Measurements from ENCODE around the gene SAMD4B.
"Not testable (repeated sequence)": the region's sequence is repeated elsewhere in the genome, so short reads cannot be mapped to it uniquely, and the experiment has no call there.

The SAMD4B gene

DNA sequence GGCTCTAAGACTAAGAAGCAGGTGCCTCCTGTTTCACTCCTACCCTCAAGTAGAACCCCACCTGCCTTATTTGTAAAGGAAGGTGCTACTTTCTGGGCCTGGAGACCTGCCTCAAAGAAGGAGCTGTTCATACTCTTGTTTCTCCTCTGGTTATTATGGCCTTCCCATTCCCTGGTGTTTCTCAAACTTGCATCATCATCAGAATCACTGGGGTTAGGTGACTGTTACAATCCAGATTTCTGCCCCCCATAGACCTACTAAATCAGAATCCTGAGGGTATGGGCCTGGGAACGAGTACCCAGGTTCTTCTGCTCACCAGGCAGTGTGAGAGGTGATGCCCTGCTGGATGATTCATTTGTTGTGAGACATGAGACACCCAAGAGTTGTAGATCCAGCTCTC is 18.4 kb downstream of the SAMD4B start:
- FAIRE-seq (no peak), DNase-seq (ENCODE audit: extremely low spot score, insufficient read length, low read depth) (no peak)

DNA sequence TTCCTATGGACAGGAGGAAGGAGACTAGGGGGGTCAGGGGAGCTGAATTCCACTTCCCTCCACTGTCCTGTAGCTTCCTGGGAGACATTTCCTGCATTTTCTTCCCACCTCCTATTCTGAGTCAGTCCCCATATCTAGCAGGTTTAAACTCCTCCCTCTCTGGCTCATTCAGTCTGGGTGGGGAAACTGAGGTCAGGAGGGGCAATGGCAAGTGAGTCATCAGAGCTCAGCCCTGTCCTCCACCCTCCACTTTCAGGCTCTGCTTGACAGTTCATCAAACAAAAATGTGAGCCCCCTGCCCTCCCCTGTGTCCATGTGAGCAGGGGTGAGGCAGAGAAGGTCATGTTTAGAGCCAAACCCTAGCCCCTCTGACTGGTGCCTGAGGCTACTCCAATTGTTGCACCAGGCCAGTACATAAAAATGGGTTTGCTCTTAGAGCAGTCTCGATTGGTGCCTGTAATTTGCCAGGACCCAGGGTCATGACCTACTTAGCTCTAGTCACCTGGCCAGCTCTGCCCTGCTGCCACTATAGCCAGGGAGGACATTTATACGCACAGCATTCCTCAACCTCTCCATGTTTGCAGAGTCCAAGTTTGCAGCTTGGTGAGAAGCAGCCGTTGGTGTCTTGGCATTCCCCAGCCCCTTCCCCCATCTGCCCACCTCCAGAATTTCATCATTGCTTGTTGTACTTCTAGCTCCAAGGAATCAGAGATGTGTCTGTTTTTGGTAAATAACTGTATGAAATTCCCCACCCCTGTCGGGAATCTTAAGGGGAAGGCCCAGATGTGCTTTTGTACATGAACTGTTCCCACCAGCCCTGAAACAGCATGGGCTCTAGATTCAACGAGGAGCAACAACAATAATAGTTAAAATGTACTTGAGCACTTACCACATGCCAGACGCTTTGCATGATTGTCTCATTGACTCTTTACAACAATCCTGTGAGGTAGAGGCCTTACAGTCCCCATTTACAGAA is 20.7 kb downstream of the SAMD4B start:
- no peak for FAIRE-seq
- no peak for DNase-seq (ENCODE audit: extremely low spot score, insufficient read length, low read depth)

- FAIRE-seq (no peak), DNase-seq (ENCODE audit: extremely low spot score, insufficient read length, low read depth) (no peak)
Measured at GRCh38 chr19:39363901-39364457, 21.8 kb downstream of the SAMD4B start.

- FAIRE-seq (no peak), DNase-seq (ENCODE audit: extremely low spot score, insufficient read length, low read depth) (no peak)
Measured at GRCh38 chr19:39365531-39365930, 23.3 kb downstream of the SAMD4B start.

DNA sequence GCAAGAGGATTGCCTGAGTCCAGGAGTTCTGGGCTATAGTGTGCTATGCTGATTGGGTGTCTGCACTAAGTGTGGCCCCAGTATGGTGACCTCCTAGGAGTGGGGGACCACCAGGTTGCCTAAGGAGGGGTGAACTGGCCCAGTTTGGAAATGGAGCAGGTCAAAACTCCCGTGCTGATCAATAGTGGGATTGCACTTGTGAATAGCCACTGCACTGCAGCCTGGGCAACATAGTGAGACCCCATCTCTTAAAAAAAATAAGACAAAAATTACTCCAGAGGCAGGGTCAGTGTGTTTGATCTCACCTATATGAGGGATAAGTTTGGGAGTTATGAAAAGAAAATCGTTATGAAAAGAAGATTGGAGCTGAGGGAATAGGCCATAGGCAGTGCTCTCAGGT is 27.0 kb downstream of the SAMD4B start:
- DNase-seq (ENCODE audit: extremely low spot score, insufficient read length, low read depth) (no peak), FAIRE-seq (no peak)

DNA sequence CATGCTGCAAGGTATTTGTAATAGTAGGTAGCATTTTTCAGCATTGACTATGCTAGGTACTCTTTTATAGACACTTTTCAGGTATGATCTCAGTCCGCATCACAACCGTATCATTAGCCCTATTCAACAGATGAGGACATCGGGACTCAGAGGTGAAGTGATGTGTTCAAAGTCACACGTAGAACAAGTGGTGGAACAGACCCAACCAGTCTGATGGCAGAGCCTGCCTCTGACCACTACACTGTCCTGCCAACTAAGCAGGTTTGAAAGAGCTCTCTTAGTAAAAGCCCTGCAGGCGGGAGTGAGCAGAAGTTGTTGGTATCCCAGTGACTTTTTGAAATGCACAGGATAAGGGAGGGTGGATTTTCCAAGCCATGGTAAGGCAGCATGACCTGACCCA is 28.5 kb downstream of the SAMD4B start:
- FAIRE-seq (no peak), DNase-seq (ENCODE audit: extremely low spot score, insufficient read length, low read depth) (no peak)

DNA sequence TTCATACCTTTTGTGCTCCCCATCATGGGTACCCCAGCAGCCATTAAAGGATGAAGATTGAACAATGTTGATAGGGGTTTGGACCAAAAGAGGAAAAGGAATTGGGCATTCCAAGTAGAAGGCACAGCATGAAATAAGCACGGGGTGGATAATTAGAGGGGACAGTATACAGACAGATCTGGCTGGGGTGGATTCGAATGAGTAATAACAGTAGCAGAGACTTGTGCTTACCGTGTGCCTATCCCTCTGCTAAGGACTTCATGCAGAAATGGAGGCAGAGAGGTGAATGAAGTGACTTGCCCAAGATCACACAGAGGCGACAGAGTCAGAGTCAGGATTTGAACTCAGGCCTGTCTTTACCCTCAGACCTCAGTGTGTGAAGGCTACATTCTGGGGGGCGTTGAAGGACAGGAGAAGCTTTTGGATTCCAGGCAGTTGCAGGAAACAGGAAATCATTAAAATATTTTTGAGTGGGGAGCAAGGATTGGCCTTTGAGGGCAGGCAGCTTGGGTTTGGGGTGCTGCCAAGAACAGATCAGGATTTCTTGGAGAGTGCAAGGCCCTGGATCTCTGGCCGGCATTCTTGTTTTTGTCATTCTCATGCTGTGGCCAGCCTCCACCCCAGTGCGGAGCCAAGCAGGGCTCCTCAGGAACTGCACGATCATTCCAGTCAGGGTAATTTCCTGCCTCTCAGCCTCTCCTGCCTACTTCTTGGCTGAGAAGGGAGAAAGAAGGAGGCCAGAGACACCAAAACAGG is 30.0 kb downstream of the SAMD4B start:
- FAIRE-seq (no peak), DNase-seq (ENCODE audit: extremely low spot score, insufficient read length, low read depth) (no peak)

DNA sequence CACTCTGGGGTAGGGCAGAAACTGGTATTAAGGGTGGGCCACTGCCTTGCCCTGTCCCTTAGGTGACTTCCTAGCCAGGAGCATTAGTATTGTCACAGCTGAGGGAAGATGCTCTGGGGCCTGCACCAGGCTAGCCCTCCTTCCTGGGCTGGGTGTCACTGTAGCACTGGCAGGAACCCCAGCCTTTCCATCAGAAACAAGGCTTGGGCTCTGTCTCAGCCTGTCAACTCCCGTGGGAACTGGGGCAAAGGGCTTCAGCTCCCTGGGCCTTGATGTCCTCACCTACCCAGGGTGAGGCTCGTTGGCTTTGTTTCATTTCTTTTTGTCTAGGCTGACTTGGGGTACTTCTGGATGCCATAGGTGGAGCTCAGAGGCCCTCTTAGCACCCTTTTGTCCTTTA is 30.7 kb downstream of the SAMD4B start:
- DNase-seq (ENCODE audit: extremely low spot score, insufficient read length, low read depth) (no peak), FAIRE-seq (no peak)

DNA sequence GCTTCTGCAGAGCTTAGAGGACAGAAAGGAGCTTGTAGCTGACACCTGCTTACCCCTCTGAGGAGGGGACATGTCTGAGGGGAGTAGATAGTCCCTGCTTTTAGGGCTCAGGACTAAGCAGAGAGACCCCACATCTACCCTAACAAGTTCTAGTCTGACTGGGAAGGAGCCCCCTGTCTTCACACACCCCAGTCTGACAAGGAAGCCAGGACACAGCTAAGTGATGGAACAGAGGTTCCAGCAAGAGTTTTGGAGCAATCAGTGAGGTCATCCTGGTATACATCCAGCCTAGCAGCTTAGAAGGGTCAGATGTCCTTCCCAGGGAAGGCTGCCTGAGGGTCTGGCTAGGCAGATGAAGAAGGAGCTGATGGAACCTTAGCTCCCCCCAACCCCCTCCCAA is 33.7 kb downstream of the SAMD4B start:
- DNase-seq (ENCODE audit: extremely low spot score, insufficient read length, low read depth): no peak
- FAIRE-seq: no peak

- FAIRE-seq (no peak), DNase-seq (ENCODE audit: extremely low spot score, insufficient read length, low read depth) (no peak)
Measured at GRCh38 chr19:39377373-39378362, 35.4 kb downstream of the SAMD4B start.

DNA sequence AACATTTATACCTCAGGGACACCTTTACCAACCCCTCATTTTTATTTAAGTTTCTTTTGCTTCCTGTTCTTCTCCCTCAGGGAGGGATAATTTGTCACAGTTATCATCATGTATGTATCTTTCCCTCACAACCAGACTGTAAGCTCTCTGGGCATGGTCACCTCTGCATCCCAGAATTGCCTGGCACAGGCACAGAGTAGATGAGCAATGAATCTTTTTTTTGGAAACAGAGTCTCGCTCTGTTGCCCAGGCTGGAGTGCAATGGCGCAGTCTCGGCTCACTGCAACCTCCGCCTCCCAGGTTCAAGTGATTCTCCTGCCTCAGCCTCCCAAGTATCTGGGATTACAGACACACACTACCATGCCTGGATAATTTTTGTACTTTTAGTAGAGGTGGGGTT is 37.1 kb downstream of the SAMD4B start:
- FAIRE-seq; DNase-seq (ENCODE audit: extremely low spot score, insufficient read length, low read depth): not testable (repeated sequence)

DNA sequence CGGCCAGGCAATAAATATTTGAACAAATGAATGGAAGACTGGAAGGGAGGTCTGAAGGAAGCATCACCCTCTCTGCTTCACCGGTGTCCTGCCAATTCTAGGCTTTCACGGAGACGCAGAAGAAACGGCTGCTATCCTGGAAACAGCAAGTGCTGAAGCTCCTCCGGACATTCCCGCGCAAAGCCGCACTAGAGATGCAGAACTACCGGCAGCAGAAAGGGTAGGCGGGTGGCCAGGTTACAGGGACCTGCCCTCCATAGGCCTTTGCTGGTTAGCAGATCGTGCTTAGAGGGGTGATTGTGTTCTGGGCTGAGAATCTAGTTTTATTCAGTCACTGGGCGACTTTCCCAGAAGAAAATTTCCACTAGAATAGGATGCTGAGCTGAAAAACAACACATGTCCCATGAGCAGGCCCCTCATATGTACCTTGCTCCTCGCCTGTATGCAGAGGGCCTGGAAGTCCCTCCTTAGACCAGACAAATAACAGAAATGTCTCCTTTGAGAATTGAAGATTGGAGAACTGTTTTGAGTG is 37.7 kb downstream of the SAMD4B start:
- FAIRE-seq: no peak
- DNase-seq (ENCODE audit: extremely low spot score, insufficient read length, low read depth): no peak

DNA sequence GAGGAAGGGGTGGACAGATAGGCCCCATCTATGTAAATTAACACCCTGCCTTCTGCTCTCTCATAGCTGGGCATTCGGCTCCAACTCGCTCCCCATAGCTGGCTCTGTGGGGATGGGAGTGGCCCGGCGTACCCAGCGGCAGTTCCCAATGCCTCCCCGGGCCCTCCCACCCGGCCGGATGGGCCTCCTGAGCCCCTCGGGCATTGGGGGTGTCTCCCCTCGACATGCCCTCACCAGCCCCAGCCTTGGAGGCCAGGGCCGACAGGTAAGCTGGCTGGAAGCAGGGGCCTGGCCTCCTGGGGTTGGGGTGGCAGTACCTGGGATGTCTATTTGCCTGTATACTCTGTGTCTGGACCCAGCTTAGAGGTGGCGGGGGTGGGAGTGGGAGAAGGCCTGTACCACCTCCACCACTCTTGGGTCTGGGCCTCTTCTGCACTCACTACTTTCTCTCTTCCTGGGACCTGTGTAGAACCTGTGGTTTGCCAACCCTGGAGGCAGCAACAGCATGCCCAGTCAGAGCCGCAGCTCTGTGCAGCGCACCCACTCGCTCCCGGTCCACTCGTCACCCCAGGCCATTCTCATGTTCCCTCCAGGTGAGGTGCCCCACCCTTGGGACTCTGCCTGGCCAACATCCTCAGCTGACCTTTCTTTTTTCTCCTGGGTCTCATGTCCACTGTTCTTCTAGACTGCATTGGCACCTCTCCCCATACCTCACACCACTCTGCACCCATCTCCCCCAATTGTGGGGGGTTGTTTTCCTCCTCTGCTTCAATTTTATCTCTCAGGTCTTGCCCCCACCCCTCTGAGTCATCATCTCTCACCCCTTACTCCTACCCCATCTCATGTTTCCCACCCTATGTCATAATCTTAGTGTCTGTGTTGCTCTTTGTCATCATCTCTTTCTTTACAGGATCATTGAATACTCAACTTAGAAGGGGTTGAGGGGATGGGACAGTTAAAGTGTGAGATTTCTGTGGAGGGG is 38.6 kb downstream of the SAMD4B start:
- FAIRE-seq: no peak
- no peak for DNase-seq (ENCODE audit: extremely low spot score, insufficient read length, low read depth)

- DNase-seq (ENCODE audit: extremely low spot score, insufficient read length, low read depth) (no peak), FAIRE-seq (no peak)
Measured at GRCh38 chr19:39381910-39382611, 39.8 kb downstream of the SAMD4B start.

DNA sequence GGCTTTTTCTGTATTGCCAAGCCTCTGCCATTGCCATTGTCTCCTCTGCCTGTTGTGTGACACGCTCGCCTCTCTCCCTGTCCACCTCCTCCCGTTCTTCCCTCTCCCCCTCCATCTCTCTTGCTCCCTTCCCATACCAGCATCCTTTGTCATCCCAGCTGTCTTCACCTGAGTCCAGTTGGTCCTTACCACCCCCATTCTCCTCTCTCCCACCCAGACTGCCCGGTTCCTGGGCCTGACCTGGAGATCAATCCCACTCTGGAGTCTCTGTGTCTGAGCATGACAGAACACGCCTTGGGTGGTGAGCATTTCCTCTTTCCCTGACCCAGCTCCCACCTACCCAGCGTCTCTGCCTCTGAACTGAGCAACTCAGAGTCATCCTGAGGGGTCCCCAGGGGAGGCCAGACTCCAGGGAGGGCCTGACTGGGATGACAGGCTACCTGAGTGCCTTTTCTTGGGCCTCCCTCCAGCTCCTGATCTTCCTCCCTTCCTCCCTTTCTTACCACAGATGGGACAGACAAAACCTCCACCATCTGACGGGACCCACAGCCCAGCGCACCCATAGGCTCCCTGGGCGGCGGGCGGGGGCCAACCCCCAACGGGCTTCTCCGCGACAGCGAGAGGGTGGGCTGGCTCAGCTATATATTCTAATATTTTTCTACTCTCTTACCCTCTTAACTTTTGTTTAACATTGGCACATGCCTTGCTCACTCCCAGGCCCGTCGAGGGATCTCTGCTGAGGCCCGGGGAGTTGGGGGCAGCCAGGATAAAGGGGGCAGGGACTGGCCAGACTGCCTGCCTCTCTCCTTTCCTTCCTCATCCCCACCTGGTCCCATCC is 41.0 kb downstream of the SAMD4B start:
- FAIRE-seq (no peak), DNase-seq (ENCODE audit: extremely low spot score, insufficient read length, low read depth) (no peak)

DNA sequence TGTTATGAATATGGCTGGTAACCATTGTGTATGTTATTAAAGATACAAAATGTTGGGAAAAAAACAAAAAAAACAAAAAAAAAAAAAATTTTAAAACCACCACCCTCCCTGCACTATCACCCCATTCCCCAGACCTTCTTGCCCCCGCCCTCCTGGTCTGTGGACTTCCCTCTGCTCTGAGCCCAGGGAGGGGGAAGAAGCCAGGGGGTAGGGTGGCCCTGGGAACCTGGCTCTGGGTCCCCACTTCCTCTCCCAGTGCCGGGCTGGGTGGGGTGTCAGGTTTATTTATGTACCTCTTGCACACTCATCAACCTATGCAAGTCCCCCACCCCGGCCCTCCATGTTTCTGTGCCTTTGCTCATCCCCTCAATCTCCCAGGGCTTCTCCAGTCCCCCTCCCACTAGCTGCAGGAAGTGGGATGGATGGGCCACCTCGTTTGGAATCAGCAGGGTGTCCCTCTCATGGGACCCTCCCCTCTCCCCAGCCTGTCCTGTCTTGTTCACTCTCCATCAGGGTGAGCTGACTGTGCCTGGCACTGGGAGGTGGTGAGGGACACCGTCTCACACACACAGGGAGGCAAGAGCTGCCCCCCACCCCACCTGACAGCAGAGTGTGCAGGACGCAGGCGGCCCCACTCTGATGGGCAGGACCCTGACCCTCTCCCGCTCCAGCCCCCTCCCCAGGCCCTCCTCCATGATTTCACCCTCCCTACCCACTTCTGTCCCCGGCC is 42.8 kb downstream of the SAMD4B start:
- FAIRE-seq: no peak

More for the DNA sequence above, 42.8 kb downstream of the SAMD4B start:
- no peak for DNase-seq (ENCODE audit: extremely low spot score, insufficient read length, low read depth)

Measured in GM18507 (cell line).